ENCODE measurements around the gene HDAC5.

HDAC5 gene

DNA sequence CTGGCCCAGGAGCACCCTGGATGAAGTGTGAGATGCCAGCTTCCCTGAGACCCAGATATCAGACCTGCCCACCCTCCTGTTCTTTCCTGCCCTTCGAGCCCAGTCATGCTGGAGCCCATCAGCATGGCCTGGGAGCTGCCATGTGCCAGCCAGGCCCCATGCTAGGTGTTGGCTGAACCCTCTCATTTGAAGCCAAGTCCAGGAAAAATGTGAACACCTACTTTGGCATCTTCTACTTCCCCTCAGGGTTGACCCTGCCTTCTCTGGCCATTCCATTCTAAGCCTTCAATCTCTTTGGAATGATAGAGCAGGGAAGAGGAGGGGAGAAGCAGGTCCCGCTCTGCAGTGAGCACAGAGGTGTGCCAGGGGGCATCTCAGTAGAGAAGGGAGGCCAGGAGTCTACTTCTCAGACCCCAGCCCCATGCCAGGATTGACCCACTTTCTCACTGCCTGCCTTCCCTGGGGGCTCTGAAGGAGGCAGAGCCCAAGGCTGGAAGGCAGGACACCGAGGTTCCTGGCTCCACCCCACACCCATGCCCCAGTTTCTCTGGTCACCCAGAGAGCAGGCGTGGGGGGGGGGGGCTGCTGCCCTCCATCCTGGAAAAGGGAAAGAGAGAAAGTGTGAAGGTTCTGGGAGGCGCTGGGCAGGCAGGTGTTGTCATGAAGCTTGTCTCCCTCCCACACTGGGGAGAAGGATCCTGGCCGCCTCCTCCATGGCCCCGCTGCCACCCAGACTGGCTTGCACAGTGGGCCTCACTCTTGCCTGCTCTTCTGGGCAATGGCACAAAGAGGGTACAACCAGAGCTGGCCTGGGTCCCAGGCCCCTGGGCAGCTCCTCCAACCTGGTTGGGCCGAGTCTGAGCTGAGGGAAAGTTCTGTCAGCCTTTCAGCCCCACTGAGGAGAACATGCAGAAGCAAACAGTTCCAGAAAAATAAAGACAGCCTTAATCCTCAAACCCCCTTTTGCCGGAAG is 9.3 kb downstream of the HDAC5 start:
- Histone ChIP-seq H3K4me1 (ENCODE audit: insufficient read depth, low read length, poor library complexity, severe bottlenecking) (peaks cover 66% of the 10 kb centered on the region), H3F3A (ENCODE audit: low read depth) (no peaks in the 10 kb centered on the region), H3K9ac (ENCODE audit: low read depth, low read length, poor library complexity, severe bottlenecking) (peak overlapping the region; percentile 86), H3K27me3 (ENCODE audit: insufficient read depth, low read length, poor library complexity, severe bottlenecking) (no peaks in the 10 kb centered on the region), H3K4me3 (ENCODE audit: low read length, poor library complexity, severe bottlenecking) (no peak overlapping the region), H2AFZ (ENCODE audit: low read length) (no peak overlapping the region), H4K20me1 (ENCODE audit: insufficient read depth, low read length, poor library complexity, severe bottlenecking) (peaks cover 29% of the 10 kb centered on the region), H3K36me3 (ENCODE audit: insufficient read depth, low read length) (no peaks in the 10 kb centered on the region), H3K79me2 (ENCODE audit: insufficient read depth, low read length) (peaks cover 72% of the 10 kb centered on the region), H3K9me2 (replicated peaks; ENCODE audit: low read depth, low read length) (no peaks in the 10 kb centered on the region), H3K9me3 (ENCODE audit: insufficient read depth, low read depth, low read length) (no peaks in the 10 kb centered on the region), H3K4me2 (ENCODE audit: low read depth, low read length, poor library complexity, severe bottlenecking) (no peak overlapping the region)
- TF ChIP-seq, protein P1, sequence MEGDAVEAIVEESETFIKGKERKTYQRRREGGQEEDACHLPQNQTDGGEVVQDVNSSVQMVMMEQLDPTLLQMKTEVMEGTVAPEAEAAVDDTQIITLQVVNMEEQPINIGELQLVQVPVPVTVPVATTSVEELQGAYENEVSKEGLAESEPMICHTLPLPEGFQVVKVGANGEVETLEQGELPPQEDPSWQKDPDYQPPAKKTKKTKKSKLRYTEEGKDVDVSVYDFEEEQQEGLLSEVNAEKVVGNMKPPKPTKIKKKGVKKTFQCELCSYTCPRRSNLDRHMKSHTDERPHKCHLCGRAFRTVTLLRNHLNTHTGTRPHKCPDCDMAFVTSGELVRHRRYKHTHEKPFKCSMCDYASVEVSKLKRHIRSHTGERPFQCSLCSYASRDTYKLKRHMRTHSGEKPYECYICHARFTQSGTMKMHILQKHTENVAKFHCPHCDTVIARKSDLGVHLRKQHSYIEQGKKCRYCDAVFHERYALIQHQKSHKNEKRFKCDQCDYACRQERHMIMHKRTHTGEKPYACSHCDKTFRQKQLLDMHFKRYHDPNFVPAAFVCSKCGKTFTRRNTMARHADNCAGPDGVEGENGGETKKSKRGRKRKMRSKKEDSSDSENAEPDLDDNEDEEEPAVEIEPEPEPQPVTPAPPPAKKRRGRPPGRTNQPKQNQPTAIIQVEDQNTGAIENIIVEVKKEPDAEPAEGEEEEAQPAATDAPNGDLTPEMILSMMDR (conservative IDR thresholded peaks at IDR 0.05; ENCODE audit: low read length) = no peak
- no peak for TF ChIP-seq EZH2phosphoT487 (IDR thresholded peaks at IDR 0.05; ENCODE audit: borderline replicate concordance)

DNA sequence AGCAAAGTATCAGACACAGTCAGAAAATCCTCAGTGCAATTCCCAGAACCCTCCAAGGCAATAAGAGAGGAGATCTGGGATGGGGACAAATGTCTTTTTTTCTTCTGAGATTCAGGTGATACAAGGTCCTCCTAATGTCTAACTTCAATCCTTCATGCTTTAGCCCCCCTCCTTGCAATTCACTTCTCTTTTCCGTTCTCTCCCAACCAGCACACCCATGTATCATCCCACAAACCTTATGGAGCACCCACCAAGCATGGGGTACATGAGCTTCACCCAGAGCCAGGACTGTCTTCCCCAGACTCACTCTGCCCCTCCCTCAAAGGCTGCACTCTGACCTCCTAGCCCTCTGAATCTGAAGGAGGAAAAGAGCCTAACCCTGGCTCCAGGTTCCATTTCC is 10.1 kb downstream of the HDAC5 start:
- no peaks in the 10 kb centered on the region for H3K36me3 ChIP-seq (ENCODE audit: insufficient read depth, low read length)
- H3K9me2 ChIP-seq (replicated peaks; ENCODE audit: low read depth, low read length) = no peaks in the 10 kb centered on the region
- TF ChIP-seq, protein P1 (conservative IDR thresholded peaks at IDR 0.05; ENCODE audit: low read length) = no peak
- no peak for TF ChIP-seq EZH2phosphoT487 (IDR thresholded peaks at IDR 0.05; ENCODE audit: borderline replicate concordance)
- no peaks in the 10 kb centered on the region for H3K27me3 ChIP-seq (ENCODE audit: insufficient read depth, low read length, poor library complexity, severe bottlenecking)
- H3K4me1 ChIP-seq (ENCODE audit: insufficient read depth, low read length, poor library complexity, severe bottlenecking) = peaks cover 65% of the 10 kb centered on the region
- peak overlapping the region; percentile 86 for H3K9ac ChIP-seq (ENCODE audit: low read depth, low read length, poor library complexity, severe bottlenecking)
- H3K79me2 ChIP-seq (ENCODE audit: insufficient read depth, low read length) = peaks cover 72% of the 10 kb centered on the region
- H3K4me3 ChIP-seq (ENCODE audit: low read length, poor library complexity, severe bottlenecking) = no peak overlapping the region
- no peaks in the 10 kb centered on the region for H3F3A ChIP-seq (ENCODE audit: low read depth)
- H3K4me2 ChIP-seq (ENCODE audit: low read depth, low read length, poor library complexity, severe bottlenecking) = no peak overlapping the region
- peaks cover 26% of the 10 kb centered on the region for H4K20me1 ChIP-seq (ENCODE audit: insufficient read depth, low read length, poor library complexity, severe bottlenecking)
- H3K9me3 ChIP-seq (ENCODE audit: insufficient read depth, low read depth, low read length) = no peaks in the 10 kb centered on the region
- no peak overlapping the region for H2AFZ ChIP-seq (ENCODE audit: low read length)

DNA sequence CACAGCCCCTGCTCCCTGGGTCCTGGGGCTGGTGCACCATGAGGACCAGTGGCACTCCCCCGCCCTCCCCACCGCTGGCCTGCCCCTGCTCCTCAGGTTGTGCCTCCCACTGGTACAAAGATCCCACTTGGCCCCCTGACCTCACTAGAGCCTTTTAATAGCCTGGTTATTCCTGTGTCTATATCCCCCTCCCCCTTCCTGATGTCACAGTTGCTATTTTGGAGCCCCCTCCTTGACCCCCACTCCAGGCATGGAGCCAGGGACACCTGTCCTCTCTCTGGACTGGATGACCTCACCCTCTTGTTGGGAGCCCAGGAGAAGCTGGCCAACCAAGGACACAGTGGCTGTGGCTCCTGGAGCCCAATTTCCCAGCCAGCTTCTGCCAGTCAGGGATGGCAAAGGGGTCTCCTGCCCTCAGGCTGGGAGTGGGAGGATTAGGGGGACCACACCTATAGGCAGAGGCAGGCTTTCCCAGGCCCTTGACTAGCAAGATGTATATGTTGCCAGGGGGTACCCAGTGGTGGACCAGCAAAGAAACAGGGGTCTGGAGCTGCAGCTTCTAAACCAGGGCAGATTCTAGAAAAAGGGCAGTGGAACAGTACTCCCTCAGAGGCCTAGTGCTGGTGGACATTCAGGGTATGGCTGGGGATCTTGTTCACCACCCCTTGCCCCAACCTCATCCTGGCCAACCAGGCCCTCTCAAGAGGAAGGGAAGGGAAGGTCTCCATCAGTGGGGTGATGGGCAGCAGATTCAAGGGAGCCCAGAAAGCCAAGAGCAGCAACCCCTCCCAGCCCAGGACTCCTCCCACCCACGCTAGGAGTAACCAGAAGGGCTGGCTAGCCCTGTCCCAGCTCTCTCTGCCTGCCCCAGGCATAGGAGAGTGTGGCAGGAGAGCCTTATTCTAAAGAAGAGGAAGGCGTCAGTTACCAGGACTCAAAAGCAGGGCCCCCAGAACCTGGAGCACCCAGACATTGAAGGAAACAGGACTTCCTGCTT is 10.9 kb downstream of the HDAC5 start:
- Histone ChIP-seq H3K9me3 (ENCODE audit: insufficient read depth, low read depth, low read length) (no peaks in the 10 kb centered on the region), H3K4me2 (ENCODE audit: low read depth, low read length, poor library complexity, severe bottlenecking) (peak overlapping the region; percentile 97), H3F3A (ENCODE audit: low read depth) (no peaks in the 10 kb centered on the region), H2AFZ (ENCODE audit: low read length) (no peak overlapping the region), H3K9ac (ENCODE audit: low read depth, low read length, poor library complexity, severe bottlenecking) (peak overlapping the region; percentile 86), H3K27me3 (ENCODE audit: insufficient read depth, low read length, poor library complexity, severe bottlenecking) (no peaks in the 10 kb centered on the region), H3K4me3 (ENCODE audit: low read length, poor library complexity, severe bottlenecking) (no peak overlapping the region), H3K79me2 (ENCODE audit: insufficient read depth, low read length) (peaks cover 72% of the 10 kb centered on the region), H4K20me1 (ENCODE audit: insufficient read depth, low read length, poor library complexity, severe bottlenecking) (peaks cover 31% of the 10 kb centered on the region), H3K4me1 (ENCODE audit: insufficient read depth, low read length, poor library complexity, severe bottlenecking) (peaks cover 69% of the 10 kb centered on the region), H3K9me2 (replicated peaks; ENCODE audit: low read depth, low read length) (no peaks in the 10 kb centered on the region), H3K36me3 (ENCODE audit: insufficient read depth, low read length) (no peaks in the 10 kb centered on the region)
- TF ChIP-seq, protein P1 (conservative IDR thresholded peaks at IDR 0.05; ENCODE audit: low read length) = no peak
- no peak for TF ChIP-seq EZH2phosphoT487 (IDR thresholded peaks at IDR 0.05; ENCODE audit: borderline replicate concordance)

Measured in Loucy (cell line).